HuH-7.5 (cell line): ENCODE measurements around the gene GLRX5.
A peak's percentile ranks its signal among the peaks of the same experiment; 100 is the strongest.
"Not testable (repeated sequence)": the region's sequence is repeated elsewhere in the genome, so short reads cannot be mapped to it uniquely, and the experiment has no call there.

Experiments used
- DNase-seq: peaks from one replicate; pipeline ENCODE4 v3.0.0; 2011; ENCODE audit warnings: low spot score

The GLRX5 gene

GRCh38 chr14:95499354-95499750 lies 35.5 kb upstream of the GLRX5 start:
- no peak for DNase-seq

DNA sequence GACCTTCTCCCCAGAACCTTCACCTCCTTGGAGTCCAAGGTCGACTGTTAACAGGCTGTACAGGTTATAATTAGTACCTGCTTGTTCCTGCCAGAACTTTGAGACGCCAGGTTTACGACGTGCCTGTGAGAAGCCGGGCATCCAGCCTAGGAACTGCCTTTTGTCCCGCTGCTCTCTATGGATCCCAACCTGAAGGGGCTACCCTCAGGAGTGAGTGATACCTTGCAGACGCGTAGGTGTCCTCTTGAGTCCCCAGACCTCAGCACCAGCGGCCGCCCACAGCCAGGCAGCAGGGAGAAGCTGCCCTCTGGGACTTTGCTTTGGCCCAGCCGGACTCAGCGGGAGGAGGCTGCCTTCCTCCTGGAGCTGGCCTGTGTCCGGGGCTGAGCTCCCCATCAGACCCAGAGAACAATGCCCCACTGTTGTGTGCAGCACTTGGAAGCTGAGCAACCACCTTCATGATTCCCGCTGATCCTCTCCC lies 34.6 kb upstream of the GLRX5 start:
- no peak for DNase-seq

GRCh38 chr14:95500772-95501401 lies 34.0 kb upstream of the GLRX5 start:
- DNase-seq: no peak

DNA sequence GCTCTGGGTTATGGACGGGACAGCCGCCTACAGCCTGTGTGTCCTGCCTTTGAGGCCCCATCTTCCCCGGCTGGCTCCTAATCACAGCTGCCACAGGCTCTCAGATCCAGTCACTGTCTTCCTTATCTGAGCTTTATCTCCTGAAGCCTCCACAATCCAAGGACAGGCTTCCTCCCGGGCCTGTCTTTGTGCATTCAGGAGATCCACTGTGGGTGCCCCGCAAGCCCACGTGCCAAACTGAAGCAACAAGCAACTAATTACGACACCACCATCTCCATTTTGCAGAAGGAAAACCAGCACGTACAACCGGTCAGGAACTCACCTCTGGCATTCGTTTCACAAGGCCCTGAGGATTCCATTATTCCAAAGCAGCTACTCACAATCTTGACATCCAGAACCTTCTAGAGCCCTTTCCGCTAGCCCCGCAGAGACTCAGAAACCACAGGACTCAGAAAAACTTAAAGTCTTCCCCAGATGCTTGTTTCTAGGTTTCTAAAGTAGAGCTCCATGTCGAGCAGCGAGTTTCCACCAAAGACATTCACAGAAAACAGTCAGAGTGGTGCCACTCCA lies 32.4 kb upstream of the GLRX5 start:
- no peak for DNase-seq

DNA sequence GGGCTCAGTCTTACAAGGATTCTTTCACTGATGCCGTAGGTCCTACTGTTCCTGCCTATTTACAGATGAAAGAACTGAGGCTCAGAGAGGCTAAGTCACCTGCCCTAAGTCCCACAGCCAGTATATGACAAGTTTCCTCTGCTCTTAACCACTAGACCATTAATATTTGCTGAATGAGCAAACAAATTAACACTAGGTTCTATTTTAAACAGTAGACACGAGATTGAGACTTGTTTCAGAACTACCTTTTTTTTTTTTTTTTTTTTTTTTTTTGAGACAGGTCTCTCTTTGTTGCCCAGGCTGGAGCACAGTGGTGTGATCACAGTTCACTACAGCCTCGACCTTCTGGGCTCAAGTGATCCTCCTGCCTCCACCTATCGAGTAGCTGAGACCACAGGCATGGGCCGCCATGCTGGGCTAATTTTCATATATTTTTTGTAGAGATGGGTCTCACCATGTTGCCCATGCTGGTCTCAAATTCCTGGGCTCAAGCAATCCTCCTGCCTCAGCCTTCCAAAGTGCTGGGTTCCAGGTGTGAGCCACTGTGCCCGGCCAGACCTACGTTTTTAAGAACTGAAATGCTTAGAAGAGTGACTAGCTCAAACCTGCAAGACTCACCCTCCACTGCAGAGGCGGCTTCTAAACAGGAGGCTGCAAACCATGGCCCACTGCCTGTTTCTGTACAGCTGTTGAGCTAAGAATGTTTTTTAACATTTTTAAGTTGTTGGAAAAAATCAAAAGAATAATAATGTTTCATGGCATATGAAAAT lies 31.3 kb upstream of the GLRX5 start:
- DNase-seq: no peak

GRCh38 chr14:95504135-95505029 lies 30.5 kb upstream of the GLRX5 start:
- DNase-seq: no peak

- DNase-seq: no peak
Measured at GRCh38 chr14:95505030-95505589, 29.7 kb upstream of the GLRX5 start.

DNA sequence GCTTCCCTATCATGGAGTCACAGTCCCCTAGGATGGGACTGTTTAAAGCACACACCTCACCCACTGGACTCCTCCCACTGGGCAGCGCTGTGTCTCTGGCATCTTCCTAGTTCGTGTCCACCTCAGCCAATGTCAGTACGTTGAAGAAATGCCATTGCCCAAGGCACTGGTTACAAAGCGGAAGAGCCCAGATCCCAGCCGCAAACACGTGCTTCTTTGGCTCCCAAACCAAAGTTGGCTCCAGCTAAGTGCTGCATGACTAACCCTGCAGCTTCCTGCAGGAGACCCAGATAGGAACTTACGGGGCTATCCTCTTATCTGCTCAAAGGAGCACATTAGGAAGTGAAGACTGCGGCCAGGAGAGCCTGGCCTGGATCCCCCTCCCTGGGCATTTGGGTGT lies 27.7 kb upstream of the GLRX5 start:
- DNase-seq: no peak

DNA sequence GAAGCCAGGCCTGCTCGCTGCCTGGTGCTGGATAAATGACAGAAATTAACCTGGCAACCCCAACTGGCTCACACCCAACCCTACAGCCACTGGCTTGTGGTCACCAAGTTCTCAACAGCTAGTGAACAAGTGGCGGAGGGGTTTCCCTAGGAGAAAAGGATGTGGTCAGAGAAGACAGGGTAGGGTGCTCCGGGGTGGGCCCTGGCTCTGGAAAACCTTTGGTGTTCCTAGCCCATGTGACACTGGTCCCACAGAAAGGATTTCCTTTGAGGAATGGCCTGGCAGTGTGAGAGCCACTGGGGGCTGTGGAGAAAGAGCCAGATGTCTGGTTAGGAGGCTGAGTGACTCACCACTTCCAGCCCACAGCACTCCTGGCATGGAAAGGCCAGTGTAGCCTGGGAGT lies 27.1 kb upstream of the GLRX5 start:
- DNase-seq: no peak

DNA sequence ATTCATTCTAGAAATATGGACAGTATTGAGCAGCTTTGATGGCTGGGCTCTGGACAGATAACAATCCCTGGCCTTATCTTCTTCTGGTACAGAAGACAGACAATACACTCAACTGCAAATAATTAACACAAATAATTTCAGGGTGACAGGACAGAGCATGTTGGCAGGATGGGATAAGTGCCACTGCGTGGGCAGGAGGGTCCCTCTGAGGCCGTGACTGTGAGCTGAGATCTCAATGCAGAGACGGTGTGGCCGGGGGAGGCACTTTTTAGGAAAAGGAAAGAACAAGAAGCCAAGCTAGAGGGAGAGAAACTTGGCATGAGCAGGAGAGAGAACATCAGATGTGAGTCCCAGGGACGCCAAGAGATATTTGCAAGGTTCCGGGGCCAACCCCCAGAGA lies 26.5 kb upstream of the GLRX5 start:
- no peak for DNase-seq

DNA sequence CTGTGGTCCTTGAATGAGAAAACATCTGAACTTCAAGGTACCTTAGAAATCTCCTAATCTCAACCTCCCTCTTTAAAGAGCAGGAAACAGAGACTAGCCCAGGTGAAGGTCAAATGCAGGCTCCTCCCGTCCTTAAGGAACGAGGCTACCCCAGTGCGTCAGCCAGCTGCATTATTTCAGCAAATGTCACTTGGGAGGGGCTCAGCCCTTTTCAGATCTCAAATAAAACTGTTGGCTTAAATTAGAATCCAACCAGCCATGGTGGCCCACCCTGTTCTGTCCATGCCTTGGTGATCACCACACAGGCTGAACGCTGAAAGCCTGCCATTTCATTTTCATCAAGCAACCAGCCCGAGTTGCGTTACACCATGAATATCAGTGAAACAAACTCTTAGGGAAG lies 25.4 kb upstream of the GLRX5 start:
- DNase-seq: no peak

- DNase-seq: not testable (repeated sequence)
Measured at GRCh38 chr14:95510344-95510743, 24.5 kb upstream of the GLRX5 start.

- DNase-seq: no peak
Measured at GRCh38 chr14:95510804-95511203, 24.0 kb upstream of the GLRX5 start.

GRCh38 chr14:95511687-95512086 lies 23.2 kb upstream of the GLRX5 start:
- DNase-seq: no peak

DNA sequence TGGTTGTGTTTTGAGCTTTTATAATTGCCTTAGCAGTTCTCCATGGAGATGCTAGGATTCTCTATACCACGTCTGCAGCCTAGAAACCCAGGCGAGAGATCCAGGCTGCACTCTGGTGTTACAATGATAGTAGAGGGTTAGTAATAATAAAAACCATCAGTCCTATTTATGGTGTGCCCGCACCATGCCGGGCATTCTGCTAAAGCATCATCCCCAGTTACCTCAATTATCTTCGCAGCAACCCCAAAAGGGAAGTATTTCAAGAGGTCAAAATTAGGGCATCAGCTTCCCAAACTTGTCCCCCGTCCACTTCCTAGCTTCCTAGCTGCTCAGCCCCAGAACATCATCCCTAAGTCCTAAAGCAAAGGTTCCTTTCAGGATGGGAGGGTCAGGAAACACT lies 21.6 kb upstream of the GLRX5 start:
- DNase-seq: no peak

- DNase-seq: no peak
Measured at GRCh38 chr14:95514131-95515079, 20.4 kb upstream of the GLRX5 start.

DNA sequence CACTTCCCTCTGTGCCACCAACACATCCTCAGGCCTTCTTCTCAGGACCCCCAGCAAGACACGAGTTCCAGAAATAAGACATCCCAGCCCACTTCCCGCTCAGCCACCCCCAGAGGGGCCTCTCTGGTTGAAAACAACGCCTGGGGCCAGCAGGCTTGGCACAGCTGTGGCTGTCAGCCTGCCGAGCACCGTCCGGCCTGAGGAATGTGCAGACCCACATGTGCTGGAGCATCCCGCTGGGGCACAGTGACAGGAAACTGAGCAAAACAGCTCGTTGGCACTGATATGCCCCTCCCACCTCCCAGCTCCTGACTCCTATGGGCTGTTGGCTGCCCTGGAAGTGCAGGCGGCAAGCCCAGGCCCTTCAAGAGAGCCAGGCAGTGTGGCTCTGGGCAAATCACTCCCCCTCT lies 19.8 kb upstream of the GLRX5 start:
- DNase-seq: no peak

DNA sequence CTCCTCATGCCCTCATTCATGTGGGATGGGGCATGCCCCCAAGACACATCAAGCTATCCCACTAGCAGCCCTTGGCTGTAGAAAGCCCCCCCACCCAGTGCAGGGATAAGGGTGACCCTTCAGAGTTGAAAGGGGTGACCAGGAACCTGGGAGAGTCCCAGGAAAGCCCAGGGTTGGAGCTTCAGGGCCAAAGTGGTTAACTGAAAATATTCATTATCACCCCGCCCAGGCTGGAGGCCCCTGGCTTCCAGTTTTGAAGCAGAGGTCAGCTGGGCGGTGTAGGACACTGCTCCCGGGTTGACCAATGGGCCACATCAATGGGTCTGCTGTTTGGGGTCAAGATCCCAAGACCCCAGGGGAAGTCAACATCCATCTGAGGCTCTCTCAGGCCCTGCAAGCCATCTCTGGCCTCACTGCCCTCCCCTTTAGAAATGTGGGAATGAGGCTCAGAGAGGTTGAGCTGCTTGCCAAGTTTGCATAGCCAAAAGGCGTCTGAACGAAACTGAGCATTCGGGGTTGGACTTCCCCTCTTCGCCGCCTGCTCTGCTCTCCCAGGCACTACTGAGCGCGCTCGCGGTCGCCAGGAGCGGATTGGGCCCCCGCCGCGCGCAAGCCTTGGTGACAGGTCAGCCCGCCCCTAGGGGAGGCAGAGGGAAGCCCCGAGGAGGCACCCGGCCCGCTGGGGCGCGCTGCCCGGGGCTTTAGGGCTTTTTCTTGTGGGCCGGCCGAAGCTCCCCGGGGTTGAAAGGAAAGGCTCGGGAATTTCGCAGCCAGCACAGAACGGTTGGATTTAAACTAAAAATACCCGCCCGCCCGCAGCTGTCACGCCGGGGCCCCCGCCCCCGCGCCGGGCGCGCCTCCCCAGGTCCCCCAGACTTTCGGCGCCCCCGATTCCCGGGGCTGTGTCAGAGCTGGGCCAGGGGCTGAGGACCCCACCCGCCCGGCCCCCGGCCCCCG lies 19.0 kb upstream of the GLRX5 start:
- peak; percentile 85 for DNase-seq

DNA sequence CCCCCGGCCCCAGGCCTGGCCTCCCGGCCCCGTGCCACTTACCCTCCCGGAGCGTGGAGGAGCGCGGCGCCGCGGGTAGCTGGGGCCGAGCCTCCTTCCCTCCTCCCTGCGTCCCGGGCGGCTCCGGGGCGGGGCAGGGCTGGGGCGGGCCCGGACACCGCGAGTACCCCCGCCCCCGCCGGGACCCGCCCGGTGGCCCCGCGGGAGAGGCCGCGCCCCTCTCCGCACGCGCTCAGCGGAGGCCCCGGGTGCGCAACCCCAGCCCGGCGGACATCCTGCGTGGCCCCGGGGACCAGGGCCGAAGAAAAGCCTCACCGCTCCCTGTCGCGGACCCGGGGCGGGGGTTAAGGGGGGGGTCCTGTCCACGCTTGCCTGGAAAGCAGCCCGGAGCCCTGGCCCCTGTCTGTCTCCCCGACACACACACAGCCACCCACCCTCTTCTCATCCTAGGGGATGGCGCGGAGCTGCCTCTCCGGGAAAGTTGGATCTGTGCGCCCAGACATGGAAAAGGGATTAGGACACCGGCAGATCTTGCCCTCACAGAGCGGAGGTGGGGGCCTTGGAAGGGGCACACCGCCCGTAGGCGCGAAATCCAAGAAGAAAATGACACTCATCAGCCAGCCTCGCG lies 18.2 kb upstream of the GLRX5 start, which contains the start of gene SYNE3:
Gene SYNE3, minus strand, starts transcription at position 97 of the 628 bp plus-strand sequence. CDS start 40,829 bp downstream, outside the sequence.
- peak; percentile 62 for DNase-seq
